WI38 (cell line): ENCODE results near the gene MEF2A.

Source experiments
- H3K4me3 ChIP-seq: 2 replicates; pipeline ENCODE4 v1.5.1; 2011; ENCODE audit warnings: low read depth, mild to moderate bottlenecking, control low read depth, low read length
- CTCF ChIP-seq: IDR thresholded peaks from 2 replicates; pipeline ENCODE4 v1.5.1; 2012; ENCODE audit warnings: low read depth, mild to moderate bottlenecking, control low read depth, low read length

MEF2A gene

GRCh38 chr15:99554880-99555488 is 10.8 kb upstream of the MEF2A start:
- TF ChIP-seq CTCF: no peak
- no peak overlapping the region for H3K4me3 ChIP-seq

- H3K4me3 ChIP-seq: no peak overlapping the region
- TF ChIP-seq CTCF: no peak
Observed at GRCh38 chr15:99556011-99556410, 9.8 kb upstream of the MEF2A start.

- no peak overlapping the region for H3K4me3 ChIP-seq
- TF ChIP-seq CTCF: no peak
Observed at GRCh38 chr15:99556578-99556977, 9.2 kb upstream of the MEF2A start.

GRCh38 chr15:99558084-99558483 is 7.7 kb upstream of the MEF2A start:
- TF ChIP-seq CTCF: no peak
- no peak overlapping the region for H3K4me3 ChIP-seq

- H3K4me3 ChIP-seq: no peak overlapping the region
- TF ChIP-seq CTCF: no peak
Observed at GRCh38 chr15:99558571-99558970, 7.2 kb upstream of the MEF2A start.

GRCh38 chr15:99561476-99562230 is 4.1 kb upstream of the MEF2A start:
- TF ChIP-seq CTCF: no peak
- no peak overlapping the region for H3K4me3 ChIP-seq

- no peak for TF ChIP-seq CTCF
- H3K4me3 ChIP-seq: no peak overlapping the region
Observed at GRCh38 chr15:99562238-99562637, 3.5 kb upstream of the MEF2A start.
